ENCODE results near the gene CDSN. TPM values are rescaled to one million over a fixed set of nuclear protein-coding genes. Genes with fewer than 3 reads are reported as not detected.
A peak's percentile ranks its signal among the peaks of the same experiment; 100 is the strongest.

Gene CDSN
- total and polyA plus RNA-seq, 2 experiments from 2014 or later, result not detected

GRCh38 chr6:31114541-31114878 lies 5.7 kb downstream of the CDSN start, which contains the start of gene PSORS1C1:
Gene PSORS1C1 (plus strand): TSS chr6:31114800. CDS start chr6:31129633, 14,833 bp downstream.
- Histone ChIP-seq H4K20me1 (ENCODE audit: insufficient read depth, poor library complexity, severe bottlenecking) (no peaks in the 10 kb centered on the region), H3K27me3 (no peaks in the 10 kb centered on the region), H3K36me3 (replicated peaks; ENCODE audit: insufficient read depth, low read depth) (no peaks in the 10 kb centered on the region), H3K9me2 (replicated peaks; ENCODE audit: insufficient read depth) (no peaks in the 10 kb centered on the region), H3K4me2 (peak within 1 kb of the TSS; percentile 65), H3K27ac (peak within 1 kb of the TSS; percentile 94), H3K4me3 (no peak within 1 kb of the TSS), H3K79me2 (no peaks in the 10 kb centered on the region), H2AFZ (no peak within 1 kb of the TSS), H3K4me1 (ENCODE audit: insufficient read depth) (peaks cover 18% of the 10 kb centered on the region), H3K9me3 (ENCODE audit: low read depth) (no peaks in the 10 kb centered on the region)
- WGBS (ENCODE audit: low lambda C conversion rate, missing lambda C conversion rate), result 27% methylated on average over 3 of the region's 3 CpGs
- TF ChIP-seq EZH2 (IDR thresholded peaks at IDR 0.05; ENCODE audit: borderline replicate concordance), result no peak
- TF ChIP-seq, protein P1, sequence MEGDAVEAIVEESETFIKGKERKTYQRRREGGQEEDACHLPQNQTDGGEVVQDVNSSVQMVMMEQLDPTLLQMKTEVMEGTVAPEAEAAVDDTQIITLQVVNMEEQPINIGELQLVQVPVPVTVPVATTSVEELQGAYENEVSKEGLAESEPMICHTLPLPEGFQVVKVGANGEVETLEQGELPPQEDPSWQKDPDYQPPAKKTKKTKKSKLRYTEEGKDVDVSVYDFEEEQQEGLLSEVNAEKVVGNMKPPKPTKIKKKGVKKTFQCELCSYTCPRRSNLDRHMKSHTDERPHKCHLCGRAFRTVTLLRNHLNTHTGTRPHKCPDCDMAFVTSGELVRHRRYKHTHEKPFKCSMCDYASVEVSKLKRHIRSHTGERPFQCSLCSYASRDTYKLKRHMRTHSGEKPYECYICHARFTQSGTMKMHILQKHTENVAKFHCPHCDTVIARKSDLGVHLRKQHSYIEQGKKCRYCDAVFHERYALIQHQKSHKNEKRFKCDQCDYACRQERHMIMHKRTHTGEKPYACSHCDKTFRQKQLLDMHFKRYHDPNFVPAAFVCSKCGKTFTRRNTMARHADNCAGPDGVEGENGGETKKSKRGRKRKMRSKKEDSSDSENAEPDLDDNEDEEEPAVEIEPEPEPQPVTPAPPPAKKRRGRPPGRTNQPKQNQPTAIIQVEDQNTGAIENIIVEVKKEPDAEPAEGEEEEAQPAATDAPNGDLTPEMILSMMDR (IDR thresholded peaks at IDR 0.05; ENCODE audit: poor library complexity), result no peak
- TF ChIP-seq EZH2phosphoT487 (IDR thresholded peaks at IDR 0.05; ENCODE audit: low read depth, severe bottlenecking, unreplicated experiment), result no peak
- peak; percentile 89 for DNase-seq (ENCODE audit: low spot score)

GRCh38 chr6:31113861-31114540 lies 6.2 kb downstream of the CDSN start:
- no peaks in the 10 kb centered on the region for H3K79me2 ChIP-seq

GRCh38 chr6:31112478-31112877 lies 7.8 kb downstream of the CDSN start, which contains the start of gene C6orf15:
Gene C6orf15 (minus strand): TSS chr6:31112575. CDS start chr6:31112555, 20 bp downstream.
- Histone ChIP-seq H3K9me2 (replicated peaks; ENCODE audit: insufficient read depth) (no peaks in the 10 kb centered on the region), H3K4me3 (no peak within 1 kb of the TSS), H2AFZ (no peak within 1 kb of the TSS), H3K9me3 (ENCODE audit: low read depth) (no peaks in the 10 kb centered on the region), H3K36me3 (replicated peaks; ENCODE audit: insufficient read depth, low read depth) (no peaks in the 10 kb centered on the region), H3K4me1 (ENCODE audit: insufficient read depth) (peaks cover 18% of the 10 kb centered on the region), H3K4me2 (no peak within 1 kb of the TSS), H3K27me3 (no peaks in the 10 kb centered on the region), H3K79me2 (no peaks in the 10 kb centered on the region), H4K20me1 (ENCODE audit: insufficient read depth, poor library complexity, severe bottlenecking) (no peaks in the 10 kb centered on the region), H3K27ac (no peak within 1 kb of the TSS)
- TF ChIP-seq EZH2 (IDR thresholded peaks at IDR 0.05; ENCODE audit: borderline replicate concordance) (no peak), EZH2phosphoT487 (IDR thresholded peaks at IDR 0.05; ENCODE audit: low read depth, severe bottlenecking, unreplicated experiment) (no peak)
- TF ChIP-seq, protein P1 (IDR thresholded peaks at IDR 0.05; ENCODE audit: poor library complexity), result no peak
- WGBS (ENCODE audit: low lambda C conversion rate, missing lambda C conversion rate), result 91% methylated on average over 5 of the region's 5 CpGs
- DNase-seq (ENCODE audit: low spot score), result peak; percentile 2

More at GRCh38 chr6:31113861-31114540, 6.2 kb downstream of the CDSN start:
- Histone ChIP-seq H3K9me3 (ENCODE audit: low read depth) (no peaks in the 10 kb centered on the region), H3K4me2 (peak overlapping the region; percentile 35), H2AFZ (no peak overlapping the region), H3K36me3 (replicated peaks; ENCODE audit: insufficient read depth, low read depth) (no peaks in the 10 kb centered on the region), H3K9me2 (replicated peaks; ENCODE audit: insufficient read depth) (no peaks in the 10 kb centered on the region), H4K20me1 (ENCODE audit: insufficient read depth, poor library complexity, severe bottlenecking) (no peaks in the 10 kb centered on the region), H3K27me3 (no peaks in the 10 kb centered on the region), H3K4me3 (no peak overlapping the region), H3K27ac (peak overlapping the region; percentile 94), H3K4me1 (ENCODE audit: insufficient read depth) (peaks cover 18% of the 10 kb centered on the region)
- WGBS (ENCODE audit: low lambda C conversion rate, missing lambda C conversion rate), result 59% methylated on average over 6 of the region's 7 CpGs
- DNase-seq (ENCODE audit: low spot score), result peak; percentile 26
- TF ChIP-seq, protein P1 (IDR thresholded peaks at IDR 0.05; ENCODE audit: poor library complexity), result no peak
- TF ChIP-seq EZH2phosphoT487 (IDR thresholded peaks at IDR 0.05; ENCODE audit: low read depth, severe bottlenecking, unreplicated experiment) (no peak), EZH2 (IDR thresholded peaks at IDR 0.05; ENCODE audit: borderline replicate concordance) (no peak)
